RWPE1 (cell line): ENCODE measurements around the gene CCDC188.
A peak's percentile ranks its signal among the peaks of the same experiment; 100 is the strongest.

ENCODE experiments used
- CTCF ChIA-PET: fragments of 350-600 bp; sonication (Branson Sonifier 250); formaldehyde crosslinking; extraction: SDS; loops from one replicate; lab custom pipeline; 2021; lab: Yijun Ruan, JAX
- POLR2A ChIA-PET: fragments of 400-600 bp; formaldehyde crosslinking; extraction: SDS; loops from one replicate; lab custom pipeline; 2020; ENCODE audit warnings: antibody characterized with exemption; ENCODE audit not compliant: low non-redundant PET; lab: Yijun Ruan, JAX
- DNase-seq: peaks from one replicate; pipeline ENCODE4 v3.0.0; 2012; ENCODE audit warnings: low spot score
- H3K27ac ChIP-seq: fragments of 450-650 bp; 2 replicates; pipeline ENCODE4 v1.5.1; 2017
- CTCF ChIP-seq: fragments of 450-650 bp; conservative IDR thresholded peaks from 2 replicates; pipeline ENCODE4 v1.5.1; 2017; ENCODE audit warnings: low read depth, mild to moderate bottlenecking

CCDC188 gene

GRCh38 chr22:20117633-20118299, 33.1 kb downstream of the CCDC188 start:
- H3K27ac ChIP-seq = peak overlapping the region; percentile 87
- CTCF ChIA-PET = no interaction called here
- POLR2A ChIA-PET = no interaction called here
- no peak for TF ChIP-seq CTCF
- no peak for DNase-seq

GRCh38 chr22:20116951-20117632, 33.8 kb downstream of the CCDC188 start, which contains the start of gene TRMT2A:
Gene TRMT2A (minus strand): TSS chr22:20117226. CDS start chr22:20116906, 320 bp downstream.
- H3K27ac ChIP-seq = peak within 1 kb of the TSS; percentile 87
- ChIA-PET POLR2A (no interaction called here), CTCF (no interaction called here)
- TF ChIP-seq CTCF = peak; percentile 18; the same call in 1 of the 2 replicates
- peak; percentile 89 for DNase-seq

GRCh38 chr22:20116376-20116950, 34.4 kb downstream of the CCDC188 start:
- no peak for TF ChIP-seq CTCF
- ChIA-PET POLR2A (no interaction called here), CTCF (no interaction called here)
- H3K27ac ChIP-seq = peak overlapping the region; percentile 87
- no peak for DNase-seq

- no peak for TF ChIP-seq CTCF
- POLR2A ChIA-PET = no interaction called here
- peak within 1 kb of the TSS; percentile 87 for H3K27ac ChIP-seq
- DNase-seq = no peak
- CTCF ChIA-PET = no interaction called here
Measured at GRCh38 chr22:20115691-20116375, 35.0 kb downstream of the CCDC188 start, which contains the start of gene RANBP1. Gene RANBP1 (plus strand): TSS chr22:20116104. CDS start chr22:20116185, 81 bp downstream.

- DNase-seq = no peak
- peak overlapping the region; percentile 87 for H3K27ac ChIP-seq
- ChIA-PET POLR2A (no interaction called here), CTCF (no interaction called here)
- no peak for TF ChIP-seq CTCF
Measured at GRCh38 chr22:20114506-20115475, 36.1 kb downstream of the CCDC188 start.
